GM12875 (cell line): Measurements from ENCODE around the gene KMT2C.
"Not testable (repeated sequence)": the region's sequence is repeated elsewhere in the genome, so short reads cannot be mapped to it uniquely, and the experiment has no call there.

Experiments
- H3K4me3 ChIP-seq: one replicate; pipeline ENCODE4 v1.5.1; 2011; ENCODE audit warnings: low read depth, low read length, control low read depth
- CTCF ChIP-seq: IDR thresholded peaks from 2 replicates; pipeline ENCODE4 v1.5.1; 2011; ENCODE audit warnings: low read depth, mild to moderate bottlenecking, control low read depth, inconsistent platforms, low read length, moderate library complexity, borderline replicate concordance; ENCODE audit not compliant: insufficient read depth

The KMT2C gene

GRCh38 chr7:152451356-152451755 lies 15.6 kb upstream of the KMT2C start:
- no peak for TF ChIP-seq CTCF

GRCh38 chr7:152445386-152446008 lies 9.7 kb upstream of the KMT2C start:
- not testable (repeated sequence) for H3K4me3 ChIP-seq

More at GRCh38 chr7:152451356-152451755, 15.6 kb upstream of the KMT2C start:
- no peak overlapping the region for H3K4me3 ChIP-seq

GRCh38 chr7:152443586-152443985 lies 7.8 kb upstream of the KMT2C start:
- no peak for TF ChIP-seq CTCF
- no peak overlapping the region for H3K4me3 ChIP-seq

- no peak for TF ChIP-seq CTCF
- H3K4me3 ChIP-seq: no peak overlapping the region
Measured at GRCh38 chr7:152442330-152442835, 6.6 kb upstream of the KMT2C start.

- H3K4me3 ChIP-seq: not testable (repeated sequence)
Measured at GRCh38 chr7:152441810-152442209, 6.0 kb upstream of the KMT2C start.

GRCh38 chr7:152441168-152441567 lies 5.4 kb upstream of the KMT2C start:
- H3K4me3 ChIP-seq: not testable (repeated sequence)

GRCh38 chr7:152438017-152438416 lies 2.2 kb upstream of the KMT2C start:
- not testable (repeated sequence) for H3K4me3 ChIP-seq

GRCh38 chr7:152436931-152437575 lies 1.2 kb upstream of the KMT2C start:
- peak overlapping the region; percentile 66 for H3K4me3 ChIP-seq

GRCh38 chr7:152436111-152436930 lies 518 bp upstream of the KMT2C start:
- TF ChIP-seq CTCF: no peak
- H3K4me3 ChIP-seq: peak overlapping the region; percentile 74

- H3K4me3 ChIP-seq: peak overlapping the region; percentile 68
Measured at GRCh38 chr7:152434511-152435383, 1.1 kb downstream of the KMT2C start.

GRCh38 chr7:152433721-152434490 lies 1.9 kb downstream of the KMT2C start:
- H3K4me3 ChIP-seq: peak overlapping the region; percentile 68

GRCh38 chr7:152432735-152433134 lies 3.1 kb downstream of the KMT2C start:
- H3K4me3 ChIP-seq: not testable (repeated sequence)
